ENCODE results near the gene CRTAC1.

Gene CRTAC1

GRCh38 chr10:97896756-97897358 is 133.6 kb downstream of the CRTAC1 start:
- DNase-seq (ENCODE audit: low spot score), result no peak

- no peak for DNase-seq (ENCODE audit: low spot score)
Observed at GRCh38 chr10:97895915-97896314, 134.5 kb downstream of the CRTAC1 start.

GRCh38 chr10:97895084-97895483 is 135.3 kb downstream of the CRTAC1 start:
- no peak for DNase-seq (ENCODE audit: low spot score)

GRCh38 chr10:97894092-97894491 is 136.3 kb downstream of the CRTAC1 start:
- no peak for DNase-seq (ENCODE audit: low spot score)

- DNase-seq (ENCODE audit: low spot score), result no peak
Observed at GRCh38 chr10:97892939-97893338, 137.5 kb downstream of the CRTAC1 start.

GRCh38 chr10:97892506-97892905 is 137.9 kb downstream of the CRTAC1 start:
- DNase-seq (ENCODE audit: low spot score), result no peak

GRCh38 chr10:97891497-97892167 is 138.8 kb downstream of the CRTAC1 start:
- DNase-seq (ENCODE audit: low spot score), result no peak

GRCh38 chr10:97889461-97890265 is 140.8 kb downstream of the CRTAC1 start:
- no peak for DNase-seq (ENCODE audit: low spot score)

- peak; percentile 73 for DNase-seq (ENCODE audit: low spot score)
Observed at GRCh38 chr10:97888641-97889262, 141.7 kb downstream of the CRTAC1 start.

- no peak for DNase-seq (ENCODE audit: low spot score)
Observed at GRCh38 chr10:97888134-97888533, 142.3 kb downstream of the CRTAC1 start.

- DNase-seq (ENCODE audit: low spot score), result no peak
Observed at GRCh38 chr10:97887399-97887798, 143.0 kb downstream of the CRTAC1 start.

- DNase-seq (ENCODE audit: low spot score), result no peak
Observed at GRCh38 chr10:97886286-97886685, 144.1 kb downstream of the CRTAC1 start.

- DNase-seq (ENCODE audit: low spot score), result no peak
Observed at GRCh38 chr10:97883092-97883485, 147.3 kb downstream of the CRTAC1 start.

- DNase-seq (ENCODE audit: low spot score), result peak; percentile 96
Observed at GRCh38 chr10:97882142-97883091, 148.0 kb downstream of the CRTAC1 start.

- DNase-seq (ENCODE audit: low spot score), result no peak
Observed at GRCh38 chr10:97880109-97880508, 150.3 kb downstream of the CRTAC1 start.

GRCh38 chr10:97879241-97879640 is 151.2 kb downstream of the CRTAC1 start:
- no peak for DNase-seq (ENCODE audit: low spot score)

GRCh38 chr10:97876402-97876801 is 154.0 kb downstream of the CRTAC1 start:
- DNase-seq (ENCODE audit: low spot score), result no peak

GRCh38 chr10:97875391-97875790 is 155.0 kb downstream of the CRTAC1 start:
- no peak for DNase-seq (ENCODE audit: low spot score)

GRCh38 chr10:97874332-97874731 is 156.1 kb downstream of the CRTAC1 start:
- no peak for DNase-seq (ENCODE audit: low spot score)

- DNase-seq (ENCODE audit: low spot score), result no peak
Observed at GRCh38 chr10:97873569-97873968, 156.9 kb downstream of the CRTAC1 start.

GRCh38 chr10:97870990-97871389 is 159.4 kb downstream of the CRTAC1 start:
- DNase-seq (ENCODE audit: low spot score), result no peak

Data from AG08395 (cell line).